Small intestine (tissue), 7 donors: ENCODE data around the gene TMEM120B. TPM values are rescaled to one million over a fixed set of nuclear protein-coding genes. Genes with fewer than 3 reads are reported as not detected.

Source experiments
- DNase-seq, 2 donors: peaks; one replicate each; pipeline versions ENCODE4 v3.0.0 to v3.0.0-alpha.2; 2013
- FAIRE-seq: peaks from 2 replicates; lab custom pipeline; 2012; peaks lifted over from hg19 to GRCh38; lab: Jason Lieb, UNC
- H3K27ac ChIP-seq, 3 donors: one replicate each; pipeline ENCODE4 v1.5.1; 2013; ENCODE audit warnings: low read length in 2 of 3, mild to moderate bottlenecking in 2 of 3, control low read depth in 1 of 3, inconsistent platforms in 1 of 3, low read depth in 1 of 3, moderate library complexity in 1 of 3
- H3K27me3 ChIP-seq, 3 donors: one replicate each; pipeline ENCODE4 v1.6.1; 2013; ENCODE audit warnings: low read length in 3 of 3, inconsistent platforms in 1 of 3; ENCODE audit not compliant: control insufficient read depth in 3 of 3, insufficient read depth in 3 of 3
- H3K36me3 ChIP-seq, 3 donors: one replicate each; pipeline ENCODE4 v1.6.1; 2013; ENCODE audit warnings: low read length in 3 of 3, inconsistent platforms in 1 of 3, low read depth in 1 of 3, mild to moderate bottlenecking in 1 of 3, moderate library complexity in 1 of 3; ENCODE audit not compliant: control insufficient read depth in 3 of 3, insufficient read depth in 2 of 3
- H3K4me1 ChIP-seq, 3 donors: one replicate each; pipeline ENCODE4 v1.6.1; 2013; ENCODE audit warnings: low read length in 2 of 3, inconsistent platforms in 1 of 3, low read depth in 1 of 3, mild to moderate bottlenecking in 1 of 3, moderate library complexity in 1 of 3; ENCODE audit not compliant: control insufficient read depth in 3 of 3, insufficient read depth in 2 of 3
- H3K4me3 ChIP-seq, 3 donors: one replicate each; pipeline ENCODE4 v1.5.1; 2013; ENCODE audit warnings: low read length in 3 of 3, control low read depth in 1 of 3, inconsistent platforms in 1 of 3, low read depth in 1 of 3, mild to moderate bottlenecking in 1 of 3, moderate library complexity in 1 of 3
- H3K9me3 ChIP-seq, 2 donors: one replicate each; pipeline ENCODE4 v1.6.1; 2013; ENCODE audit warnings: low read depth in 1 of 2, low read length in 1 of 2; ENCODE audit not compliant: control insufficient read depth in 2 of 2, insufficient read depth in 1 of 2
- WGBS, 3 donors: extraction: QIAGEN DNeasy Blood & Tissue Kit; methylation state at CpG; one replicate each; pipeline ENCODE4 v1.1.7; 2013; 5-methylcytosine and 5-hydroxymethylcytosine counted together
- polyA plus RNA-seq, 4 donors: library from polyadenylated mRNA; stranded (reverse) in 3 of 4; unstranded in 1 of 4; fragments of 200-250 nt in 3 of 4; fragments of 120-200 nt in 1 of 4; gene quantifications; one replicate each; pipeline versions ENCODE4 v1.2.1 to v1.2.3, GENCODE V29; 2013
- donor health status: healthy with polysubstance abuse.
- donor health status: control.
- donor health status: control.
- donor health status: Bipolar disorder and iron deficiency.
- donor health status: healthy.

TMEM120B gene
- polyA plus RNA-seq, 4 donors, result 2.7 to 11.3 (median 3.6) TPM

DNA sequence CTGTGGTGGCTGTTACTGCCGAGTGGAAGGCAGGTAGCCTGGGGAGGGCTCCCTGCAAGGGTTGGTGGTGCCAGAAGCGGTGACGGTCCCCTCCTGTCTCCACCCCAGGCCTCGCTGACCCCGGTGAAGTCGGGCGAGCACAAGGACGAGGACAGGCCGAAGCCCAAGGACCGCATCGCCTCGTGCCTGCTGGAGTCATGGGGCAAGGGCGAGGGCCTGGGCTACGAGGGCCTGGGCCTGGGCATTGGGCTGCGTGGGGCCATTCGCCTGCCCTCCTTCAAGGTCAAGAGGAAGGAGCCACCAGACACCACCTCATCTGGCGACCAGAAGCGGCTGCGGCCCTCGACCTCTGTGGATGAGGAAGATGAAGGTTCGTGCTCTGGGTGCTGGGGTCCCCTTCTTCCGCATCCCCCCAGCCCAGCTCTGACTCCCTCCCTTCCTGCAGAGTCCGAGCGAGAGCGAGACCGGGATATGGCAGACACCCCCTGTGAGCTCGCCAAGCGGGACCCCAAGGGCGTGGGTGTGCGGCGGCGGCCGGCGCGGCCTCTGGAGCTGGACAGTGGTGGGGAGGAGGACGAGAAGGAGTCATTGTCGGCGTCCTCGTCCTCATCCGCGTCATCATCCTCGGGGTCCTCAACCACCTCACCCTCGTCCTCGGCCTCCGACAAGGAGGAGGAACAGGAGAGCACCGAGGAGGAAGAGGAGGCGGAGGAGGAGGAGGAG lies 104.5 kb downstream of the TMEM120B start:
- 96 to 97% (median 96%) methylated on average over 30 to 47 of the region's 47 CpGs for WGBS, 3 donors
- H3K4me3 ChIP-seq, result no peak overlapping the region
- no peak for FAIRE-seq
- no peak overlapping the region for H3K27ac ChIP-seq
- peaks cover 25 to 93% (median 37%) of the 10 kb centered on the region in 3 donors for H3K36me3 ChIP-seq
- no peaks in the 10 kb centered on the region for H3K27me3 ChIP-seq
- peaks cover 0 to 13% (median 0%) of the 10 kb centered on the region in 3 donors for H3K4me1 ChIP-seq
- H3K9me3 ChIP-seq, result no peaks in the 10 kb centered on the region
- no peak for DNase-seq

DNA sequence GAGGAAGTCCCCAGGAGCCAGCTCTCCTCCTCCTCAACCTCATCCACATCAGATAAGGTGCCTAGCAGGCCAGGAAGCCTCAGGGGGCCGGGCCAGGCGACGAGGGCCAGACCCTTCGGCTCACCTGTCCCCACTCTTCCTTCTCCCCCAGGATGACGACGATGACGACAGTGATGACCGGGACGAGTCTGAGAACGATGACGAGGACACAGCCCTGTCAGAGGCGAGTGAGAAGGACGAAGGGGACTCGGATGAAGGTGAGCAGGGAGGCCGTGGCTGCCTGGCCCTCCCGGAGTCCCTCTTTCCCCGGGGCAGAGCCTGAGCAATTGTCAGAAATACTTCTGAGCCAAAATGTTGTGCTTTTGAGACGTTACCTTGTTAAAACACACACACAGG lies 105.1 kb downstream of the TMEM120B start:
- no peak for DNase-seq
- 93 to 97% (median 95%) methylated on average over 16 to 18 of the region's 18 CpGs for WGBS, 3 donors
- no peaks in the 10 kb centered on the region for H3K9me3 ChIP-seq
- peaks cover 0 to 10% (median 0%) of the 10 kb centered on the region in 3 donors for H3K4me1 ChIP-seq
- no peak for FAIRE-seq
- H3K27ac ChIP-seq, result no peak overlapping the region
- no peaks in the 10 kb centered on the region for H3K27me3 ChIP-seq
- H3K36me3 ChIP-seq, result peaks cover 27 to 96% (median 43%) of the 10 kb centered on the region in 3 donors
- no peak overlapping the region for H3K4me3 ChIP-seq

DNA sequence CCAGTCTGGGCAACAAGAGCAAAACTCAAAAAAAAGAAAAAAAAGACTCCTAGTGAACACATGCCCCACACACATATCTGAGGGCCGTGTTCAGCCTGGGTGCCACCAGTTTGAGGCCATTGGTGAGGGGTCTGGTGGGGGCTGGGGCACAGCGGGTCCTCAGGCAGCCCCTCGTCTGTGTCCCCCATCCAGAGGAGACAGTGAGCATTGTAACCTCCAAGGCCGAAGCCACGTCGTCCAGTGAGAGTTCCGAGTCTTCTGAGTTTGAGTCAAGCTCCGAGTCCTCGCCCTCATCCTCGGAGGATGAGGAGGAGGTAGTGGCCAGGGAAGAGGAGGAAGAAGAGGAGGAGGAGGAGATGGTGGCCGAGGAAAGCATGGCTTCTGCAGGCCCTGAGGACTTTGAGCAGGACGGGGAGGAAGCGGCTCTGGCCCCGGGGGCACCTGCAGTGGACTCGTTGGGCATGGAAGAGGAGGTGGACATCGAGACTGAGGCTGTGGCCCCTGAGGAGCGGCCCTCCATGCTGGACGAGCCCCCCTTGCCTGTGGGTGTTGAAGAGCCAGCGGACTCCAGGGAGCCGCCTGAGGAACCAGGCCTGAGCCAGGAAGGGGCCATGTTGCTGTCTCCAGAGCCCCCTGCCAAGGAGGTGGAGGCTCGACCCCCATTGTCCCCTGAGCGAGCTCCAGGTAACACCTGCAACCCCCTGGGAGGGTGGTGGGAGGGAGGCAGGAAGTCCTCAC lies 106.8 kb downstream of the TMEM120B start:
- FAIRE-seq (no peak), DNase-seq (no peak)
- Histone ChIP-seq H3K9me3 (no peaks in the 10 kb centered on the region), H3K27me3 (no peaks in the 10 kb centered on the region), H3K36me3 (peaks cover 37 to 97% (median 48%) of the 10 kb centered on the region in 3 donors), H3K4me3 (no peak overlapping the region), H3K27ac (no peak overlapping the region), H3K4me1 (no peaks in the 10 kb centered on the region)
- WGBS, 3 donors, result 90 to 93% (median 93%) methylated on average over 21 to 22 of the region's 22 CpGs

DNA sequence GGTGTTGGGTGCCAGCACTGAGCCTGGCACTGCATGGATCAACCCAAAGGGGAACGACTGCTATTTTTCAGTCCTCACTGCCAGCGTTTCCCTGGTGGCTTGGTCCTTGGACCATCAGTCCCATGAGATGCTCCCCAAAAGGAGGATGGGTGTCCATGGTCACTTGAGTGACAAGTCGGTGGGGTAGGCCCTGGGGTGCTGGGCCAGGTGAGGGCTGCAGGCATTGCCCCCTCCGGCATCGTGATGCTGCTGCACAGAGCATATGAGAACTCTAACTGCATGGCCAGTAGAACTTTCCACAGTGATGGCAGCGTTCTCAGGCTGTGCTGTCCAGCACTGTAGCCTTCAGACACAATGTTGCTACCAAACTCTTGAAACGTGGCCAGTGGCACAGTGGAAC lies 107.5 kb downstream of the TMEM120B start:
- 84 to 93% (median 88%) methylated on average over 7 of the region's 7 CpGs for WGBS, 3 donors
- no peaks in the 10 kb centered on the region for H3K27me3 ChIP-seq
- peaks cover 38 to 97% (median 46%) of the 10 kb centered on the region in 3 donors for H3K36me3 ChIP-seq
- no peak overlapping the region for H3K27ac ChIP-seq
- H3K4me3 ChIP-seq, result no peak overlapping the region
- DNase-seq (no peak), FAIRE-seq (no peak)
- no peaks in the 10 kb centered on the region for H3K9me3 ChIP-seq
- H3K4me1 ChIP-seq, result no peaks in the 10 kb centered on the region

DNA sequence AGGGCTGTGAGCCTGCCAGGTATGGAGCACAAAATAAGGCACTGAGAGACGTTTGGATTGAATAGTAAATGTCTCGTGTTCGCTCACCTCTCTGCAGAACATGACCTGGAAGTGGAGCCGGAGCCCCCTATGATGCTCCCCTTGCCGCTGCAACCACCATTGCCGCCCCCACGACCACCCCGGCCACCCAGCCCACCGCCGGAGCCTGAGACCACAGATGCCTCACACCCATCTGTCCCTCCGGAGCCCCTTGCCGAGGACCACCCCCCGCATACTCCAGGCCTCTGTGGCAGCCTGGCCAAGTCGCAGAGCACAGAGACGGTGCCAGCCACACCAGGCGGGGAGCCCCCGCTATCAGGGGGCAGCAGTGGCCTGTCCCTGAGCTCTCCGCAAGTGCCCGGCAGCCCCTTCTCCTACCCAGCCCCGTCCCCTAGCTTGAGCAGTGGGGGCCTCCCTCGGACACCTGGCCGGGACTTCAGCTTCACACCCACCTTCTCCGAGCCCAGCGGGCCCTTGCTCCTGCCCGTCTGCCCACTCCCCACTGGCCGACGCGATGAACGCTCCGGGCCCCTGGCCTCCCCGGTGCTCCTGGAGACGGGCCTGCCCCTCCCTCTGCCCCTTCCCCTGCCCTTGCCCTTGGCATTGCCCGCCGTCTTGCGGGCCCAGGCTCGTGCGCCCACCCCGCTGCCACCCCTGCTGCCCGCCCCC lies 110.0 kb downstream of the TMEM120B start:
- H3K36me3 ChIP-seq, result peaks cover 35 to 96% (median 35%) of the 10 kb centered on the region in 3 donors
- no peak overlapping the region for H3K27ac ChIP-seq
- H3K27me3 ChIP-seq, result no peaks in the 10 kb centered on the region
- no peaks in the 10 kb centered on the region for H3K9me3 ChIP-seq
- WGBS, 3 donors, result 93 to 94% (median 93%) methylated on average over 31 to 39 of the region's 39 CpGs
- H3K4me1 ChIP-seq, result no peaks in the 10 kb centered on the region
- DNase-seq (no peak), FAIRE-seq (no peak)
- H3K4me3 ChIP-seq, result no peak overlapping the region

DNA sequence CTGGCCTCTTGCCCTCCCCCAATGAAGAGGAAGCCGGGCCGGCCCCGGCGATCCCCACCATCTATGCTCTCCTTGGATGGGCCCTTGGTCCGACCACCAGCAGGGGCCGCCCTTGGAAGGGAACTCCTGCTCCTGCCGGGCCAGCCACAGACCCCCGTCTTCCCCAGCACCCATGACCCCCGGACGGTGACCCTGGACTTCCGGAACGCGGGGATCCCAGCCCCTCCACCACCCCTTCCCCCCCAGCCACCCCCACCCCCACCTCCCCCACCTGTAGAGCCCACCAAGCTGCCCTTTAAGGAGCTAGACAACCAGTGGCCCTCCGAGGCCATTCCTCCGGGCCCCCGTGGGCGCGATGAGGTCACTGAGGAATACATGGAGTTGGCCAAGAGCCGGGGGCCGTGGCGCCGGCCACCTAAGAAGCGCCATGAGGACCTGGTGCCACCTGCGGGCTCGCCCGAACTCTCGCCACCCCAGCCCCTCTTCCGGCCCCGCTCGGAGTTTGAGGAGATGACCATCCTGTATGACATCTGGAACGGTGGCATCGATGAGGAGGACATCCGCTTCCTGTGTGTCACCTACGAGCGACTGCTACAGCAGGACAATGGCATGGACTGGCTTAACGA lies 110.7 kb downstream of the TMEM120B start:
- H3K9me3 ChIP-seq, result no peaks in the 10 kb centered on the region
- H3K27ac ChIP-seq, result no peak overlapping the region
- H3K36me3 ChIP-seq, result peaks cover 35 to 96% (median 35%) of the 10 kb centered on the region in 3 donors
- H3K27me3 ChIP-seq, result no peaks in the 10 kb centered on the region
- no peak overlapping the region for H3K4me3 ChIP-seq
- WGBS, 3 donors, result 90 to 94% (median 93%) methylated on average over 28 to 36 of the region's 36 CpGs
- no peaks in the 10 kb centered on the region for H3K4me1 ChIP-seq
- FAIRE-seq (no peak), DNase-seq (no peak)

DNA sequence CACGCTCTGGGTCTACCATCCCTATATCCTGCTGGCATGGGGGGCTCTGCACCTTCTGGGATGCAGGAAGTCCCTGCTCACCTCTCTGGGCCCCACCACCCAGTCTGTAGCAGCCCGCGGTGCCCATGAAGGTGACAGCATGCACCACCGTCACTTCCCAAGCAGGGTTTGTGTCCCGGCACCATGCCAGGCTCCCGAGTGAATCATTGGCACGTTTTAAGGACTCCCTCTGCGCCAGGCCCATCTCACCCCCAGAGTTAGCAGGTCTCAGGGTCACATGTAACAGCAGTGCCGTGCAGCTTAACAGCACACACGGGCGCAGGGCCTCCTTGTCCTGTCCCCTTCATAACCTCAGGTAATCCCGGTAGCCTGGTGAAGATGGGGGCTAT lies 111.2 kb downstream of the TMEM120B start:
- Histone ChIP-seq H3K4me1 (no peaks in the 10 kb centered on the region), H3K36me3 (peaks cover 38 to 96% (median 40%) of the 10 kb centered on the region in 3 donors), H3K27ac (no peak overlapping the region), H3K27me3 (no peaks in the 10 kb centered on the region), H3K9me3 (no peaks in the 10 kb centered on the region), H3K4me3 (no peak overlapping the region)
- no peak for DNase-seq
- FAIRE-seq, result no peak
- WGBS, 3 donors, result 79 to 83% (median 81%) methylated on average over 12 of the region's 12 CpGs

DNA sequence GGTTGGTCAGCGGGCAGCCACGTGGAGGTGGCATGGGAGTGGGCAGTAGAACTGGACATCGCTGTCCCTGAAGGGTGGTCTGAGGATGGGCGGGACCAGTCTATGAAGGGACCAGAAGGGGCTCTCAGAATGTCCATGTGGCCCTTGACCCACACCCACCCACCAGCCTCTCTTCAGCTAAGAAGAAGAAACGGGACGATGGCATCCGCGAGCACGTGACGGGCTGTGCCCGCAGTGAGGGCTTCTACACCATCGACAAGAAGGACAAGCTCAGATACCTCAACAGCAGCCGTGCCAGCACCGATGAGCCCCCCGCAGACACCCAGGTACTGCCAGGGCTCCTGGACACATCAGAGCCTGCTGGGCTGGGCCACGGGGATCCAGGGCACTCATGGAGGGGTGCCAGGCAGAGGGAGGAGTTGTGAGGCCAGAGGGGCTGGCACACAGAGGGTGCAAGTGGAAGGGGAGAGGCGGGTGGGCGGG lies 112.5 kb downstream of the TMEM120B start:
- Histone ChIP-seq H3K27ac (no peak overlapping the region), H3K4me3 (no peak overlapping the region), H3K36me3 (peaks cover 31 to 94% (median 43%) of the 10 kb centered on the region in 3 donors), H3K4me1 (no peaks in the 10 kb centered on the region), H3K9me3 (no peaks in the 10 kb centered on the region), H3K27me3 (no peaks in the 10 kb centered on the region)
- 92 to 95% (median 93%) methylated on average over 18 of the region's 18 CpGs for WGBS, 3 donors
- DNase-seq (no peak), FAIRE-seq (no peak)
